ENCODE results near the gene HAX1. TPM values are rescaled to one million over a fixed set of nuclear protein-coding genes. Genes with fewer than 3 reads are reported as not detected.
"Not testable (repeated sequence)": the region's sequence is repeated elsewhere in the genome, so short reads cannot be mapped to it uniquely, and the experiment has no call there.

HAX1 gene
- 100 to 1,000 TPM; 108 to 125 (median 120) TPM for total RNA-seq

DNA sequence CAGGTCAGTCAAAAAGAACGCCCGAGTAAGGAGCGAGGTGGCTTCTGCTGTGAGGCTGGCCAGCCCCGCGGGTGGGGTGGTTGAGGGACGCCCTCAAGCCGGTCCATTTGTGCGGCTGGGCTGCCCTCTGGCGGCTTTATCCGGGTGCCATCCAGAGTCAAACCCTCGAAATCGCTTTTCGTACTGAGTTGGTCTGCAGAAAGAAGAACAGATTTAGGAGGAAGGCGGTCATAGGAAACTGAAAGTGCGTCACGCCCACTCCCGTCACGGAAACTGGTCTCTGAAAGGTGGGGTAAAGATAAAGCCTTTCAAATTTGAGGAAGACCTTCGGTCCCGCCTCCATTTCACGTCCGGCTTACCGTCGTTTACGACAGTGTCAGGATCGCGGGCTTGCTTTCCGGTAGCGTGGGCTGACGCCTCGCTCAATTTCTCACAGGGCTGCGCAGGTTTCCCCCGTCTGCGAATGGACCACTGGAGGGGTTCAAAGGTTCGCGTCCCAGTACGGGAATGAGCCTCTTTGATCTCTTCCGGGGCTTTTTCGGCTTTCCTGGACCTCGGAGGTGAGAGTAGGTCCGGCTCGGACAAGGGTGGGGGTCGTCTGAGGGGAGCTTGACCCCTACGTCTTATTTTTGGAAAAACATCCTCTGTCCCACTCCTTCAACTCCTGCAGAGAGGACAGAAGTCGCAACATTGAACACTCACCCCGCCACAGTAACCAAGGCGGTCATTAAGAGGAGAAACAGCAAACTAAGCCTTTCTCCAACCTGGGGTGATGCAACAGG is at the start of gene HAX1:
Gene HAX1 (plus strand): TSS at position 413 of the 782 bp plus-strand sequence. CDS start 95 bp downstream, at position 508.
- peak; percentile 75 to 96 (median 81) for TF ChIP-seq POLR2AphosphoS5 (IDR thresholded peaks at IDR 0.05)
- TF ChIP-seq POLR2A (IDR thresholded peaks at IDR 0.05), result peak; percentile 49
- peak; percentile 48 to 90 (median 89) for TF ChIP-seq CTCF (IDR thresholded peaks at IDR 0.05)
- intact Hi-C loops (cut with DNase I; ENCODE audit: low total_unique reads), result no loop called here
- H3K27ac ChIP-seq, result peak within 1 kb of the TSS; percentile 90 to 95
- peaks cover 0 to 4% of the 10 kb centered on the region in 2 donors for H3K4me1 ChIP-seq
- DNase-seq (ENCODE audit: low spot score in 2 of 2), result peak; percentile 86 to 92
- no peaks in the 10 kb centered on the region for H3K9me3 ChIP-seq
- H3K4me3 ChIP-seq, result peak within 1 kb of the TSS; percentile 77 to 91 (median 88)
- H3K36me3 ChIP-seq, result no peaks in the 10 kb centered on the region
- no peaks in the 10 kb centered on the region for H3K27me3 ChIP-seq

DNA sequence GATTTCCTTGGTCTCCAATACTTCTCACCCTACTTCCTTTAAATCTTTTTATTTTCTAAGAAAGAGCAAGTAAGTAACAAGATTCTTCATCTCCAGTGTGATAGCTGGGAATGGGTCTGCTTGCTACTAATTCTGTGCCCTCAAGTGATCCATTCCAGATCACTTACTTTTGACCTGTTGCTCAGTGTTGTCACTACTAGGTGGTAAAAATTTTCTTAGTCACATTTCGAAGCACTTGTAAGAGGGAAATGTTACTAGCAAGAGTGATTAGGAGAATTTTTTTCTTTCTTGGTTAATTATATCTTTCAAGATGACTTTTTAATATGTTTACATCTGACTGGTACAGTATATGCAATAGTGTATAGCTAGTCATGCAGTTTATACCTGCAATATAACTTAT is 49.5 kb upstream of the HAX1 start:
- no peaks in the 10 kb centered on the region for H3K9me3 ChIP-seq
- no peak for TF ChIP-seq CTCF (IDR thresholded peaks at IDR 0.05)
- TF ChIP-seq POLR2AphosphoS5 (IDR thresholded peaks at IDR 0.05), result no peak
- no peak for TF ChIP-seq POLR2A (IDR thresholded peaks at IDR 0.05)
- H3K4me1 ChIP-seq, result peaks cover 7 to 24% of the 10 kb centered on the region in 2 donors
- no peak overlapping the region for H3K4me3 ChIP-seq
- H3K27me3 ChIP-seq, result no peaks in the 10 kb centered on the region
- no peaks in the 10 kb centered on the region for H3K36me3 ChIP-seq
- intact Hi-C loops (cut with DNase I; ENCODE audit: low total_unique reads), result no loop called here
- no peak for DNase-seq (ENCODE audit: low spot score in 2 of 2)
- peak overlapping the region in 1 of 2 donors; percentile 100 for H3K27ac ChIP-seq

- DNase-seq (ENCODE audit: low spot score in 2 of 2), result no peak
- peak overlapping the region in 1 of 2 donors; percentile 7 for H3K27ac ChIP-seq
Observed at GRCh38 chr1:154223621-154224020, 48.8 kb upstream of the HAX1 start.

DNA sequence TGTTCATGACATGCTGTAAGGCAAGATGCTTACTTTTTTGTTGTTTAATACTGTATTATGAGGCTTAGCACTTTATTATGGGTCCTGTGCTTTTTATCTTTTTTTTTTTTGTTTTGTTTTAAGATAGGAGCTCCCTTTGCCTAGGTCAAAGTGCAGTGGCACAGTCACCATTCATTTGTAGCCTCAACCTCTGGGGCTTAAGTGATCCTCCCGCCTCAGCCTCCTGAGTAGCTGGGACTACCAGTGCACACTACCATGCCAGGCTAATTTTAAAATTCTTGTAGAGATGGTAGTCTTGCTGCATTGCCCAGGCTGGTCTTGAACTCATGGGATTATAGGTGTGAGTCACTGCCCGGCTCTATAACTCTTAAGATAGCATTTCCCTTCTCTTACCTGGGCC is 47.1 kb upstream of the HAX1 start:
- Histone ChIP-seq H3K9me3 (no peaks in the 10 kb centered on the region), H3K27ac (no peak overlapping the region), H3K27me3 (no peaks in the 10 kb centered on the region), H3K36me3 (no peaks in the 10 kb centered on the region), H3K4me1 (peaks cover 0 to 11% of the 10 kb centered on the region in 2 donors), H3K4me3 (no peak overlapping the region)
- DNase-seq (ENCODE audit: low spot score in 2 of 2), result no peak
- intact Hi-C loops (cut with DNase I; ENCODE audit: low total_unique reads), result no loop called here
- no peak for TF ChIP-seq CTCF (IDR thresholded peaks at IDR 0.05)
- TF ChIP-seq POLR2AphosphoS5 (IDR thresholded peaks at IDR 0.05), result no peak
- no peak for TF ChIP-seq POLR2A (IDR thresholded peaks at IDR 0.05)

More at GRCh38 chr1:154223621-154224020, 48.8 kb upstream of the HAX1 start:
- Histone ChIP-seq H3K27me3 (no peaks in the 10 kb centered on the region), H3K4me3 (no peak overlapping the region), H3K4me1 (peaks cover 3 to 17% of the 10 kb centered on the region in 2 donors), H3K36me3 (no peaks in the 10 kb centered on the region), H3K9me3 (no peaks in the 10 kb centered on the region)
- TF ChIP-seq POLR2A (IDR thresholded peaks at IDR 0.05), result no peak
- TF ChIP-seq CTCF (IDR thresholded peaks at IDR 0.05), result no peak
- no peak for TF ChIP-seq POLR2AphosphoS5 (IDR thresholded peaks at IDR 0.05)
- intact Hi-C loops (cut with DNase I; ENCODE audit: low total_unique reads), result no loop called here

GRCh38 chr1:154231112-154231511 is 41.3 kb upstream of the HAX1 start:
- intact Hi-C loops (cut with DNase I; ENCODE audit: low total_unique reads); H3K36me3 ChIP-seq: not testable (repeated sequence)

GRCh38 chr1:154233127-154233526 is 39.3 kb upstream of the HAX1 start:
- H3K4me1 ChIP-seq; H3K9me3 ChIP-seq; intact Hi-C loops (cut with DNase I; ENCODE audit: low total_unique reads); H3K4me3 ChIP-seq; DNase-seq (ENCODE audit: low spot score in 2 of 2); H3K27me3 ChIP-seq; H3K36me3 ChIP-seq; H3K27ac ChIP-seq: not testable (repeated sequence)

More at GRCh38 chr1:154231112-154231511, 41.3 kb upstream of the HAX1 start:
- H3K27ac ChIP-seq; H3K27me3 ChIP-seq; H3K9me3 ChIP-seq; DNase-seq (ENCODE audit: low spot score in 2 of 2); H3K4me3 ChIP-seq; H3K4me1 ChIP-seq: not testable (repeated sequence)
